Common myeloid progenitor, CD34-positive (primary cell): Measurements from ENCODE around the gene RAB3IP. TPM values are rescaled to one million over a fixed set of nuclear protein-coding genes. Genes with fewer than 3 reads are reported as not detected.
A peak's percentile ranks its signal among the peaks of the same experiment; 100 is the strongest.

Experiments
- CTCF ChIA-PET: fragments of 350-600 bp; sonication (Branson Sonifier 250); formaldehyde crosslinking; loops from one replicate; lab custom pipeline; 2021; ENCODE audit warnings: antibody characterized with exemption; lab: Charles Lee
- POLR2A ChIA-PET: fragments of 350-600 bp; sonication (Branson Sonifier 250); formaldehyde crosslinking; loops from one replicate; lab custom pipeline; 2021; ENCODE audit warnings: antibody characterized with exemption; lab: Charles Lee
- DNase-seq, 3 donors: peaks; one replicate each; pipeline versions ENCODE4 v3.0.0 to v3.0.0-alpha.2; 2013
- H3K27ac ChIP-seq, 2 experiments: 1 replicate in 1 of 2; 2 replicates in 1 of 2; pipeline ENCODE4 v1.7.0; 2013; ENCODE audit warnings: inconsistent platforms in 2 of 2, low read length in 2 of 2, mild to moderate bottlenecking in 2 of 2, low read depth in 1 of 2, moderate library complexity in 1 of 2; ENCODE audit not compliant: severe bottlenecking in 2 of 2, insufficient read depth in 1 of 2, poor library complexity in 1 of 2
- H3K27me3 ChIP-seq, 5 experiments: replicated peaks in 2 of 5; 1 replicate in 3 of 5; 2 replicates in 2 of 5; pipeline versions ENCODE4 v1.6.1 to v1.7.0; 2013; ENCODE audit warnings: low read length in 4 of 5, mild to moderate bottlenecking in 2 of 5, moderate library complexity in 2 of 5, inconsistent platforms in 1 of 5; ENCODE audit not compliant: insufficient read depth in 5 of 5, control insufficient read depth in 4 of 5
- H3K36me3 ChIP-seq, 4 experiments: 1 replicate in 2 of 4; 2 replicates in 2 of 4; pipeline versions ENCODE4 v1.6.1 to v1.7.0; 2013; ENCODE audit warnings: low read length in 3 of 4, control low read depth in 1 of 4, mild to moderate bottlenecking in 1 of 4; ENCODE audit not compliant: control insufficient read depth in 4 of 4, insufficient read depth in 4 of 4
- H3K4me1 ChIP-seq, 4 experiments: 1 replicate in 3 of 4; 2 replicates in 1 of 4; pipeline versions ENCODE4 v1.6.1 to v1.7.1; 2013; ENCODE audit warnings: low read length in 3 of 4, mild to moderate bottlenecking in 3 of 4, control low read depth in 1 of 4, inconsistent platforms in 1 of 4, moderate library complexity in 1 of 4; ENCODE audit not compliant: control insufficient read depth in 4 of 4, insufficient read depth in 4 of 4; ENCODE audit errors: control extremely low read depth in 1 of 4
- H3K4me3 ChIP-seq, 7 experiments: 1 replicate in 4 of 7; 2 replicates in 3 of 7; pipeline versions ENCODE4 v1.5.1 to v1.7.0; 2013; ENCODE audit warnings: mild to moderate bottlenecking in 7 of 7, low read length in 6 of 7, moderate library complexity in 6 of 7, inconsistent platforms in 2 of 7, low read depth in 2 of 7, control low read depth in 1 of 7; ENCODE audit not compliant: insufficient read depth in 4 of 7, control insufficient read depth in 1 of 7; ENCODE audit errors: extremely low read depth in 1 of 7
- H3K9me3 ChIP-seq, 5 experiments: 1 replicate in 4 of 5; 2 replicates in 1 of 5; pipeline versions ENCODE4 v1.6.1 to v1.7.1; 2013; ENCODE audit warnings: low read length in 4 of 5, mild to moderate bottlenecking in 2 of 5, inconsistent platforms in 1 of 5, low read depth in 1 of 5, moderate library complexity in 1 of 5; ENCODE audit not compliant: control insufficient read depth in 4 of 5, insufficient read depth in 2 of 5; ENCODE audit errors: control extremely low read depth in 1 of 5
- WGBS: methylation state at CpG from one replicate; pipeline ENCODE4 v1.1.5; 2013; ENCODE audit not compliant: insufficient coverage; 5-methylcytosine and 5-hydroxymethylcytosine counted together
- polyA plus RNA-seq: library from polyadenylated mRNA; unstranded; fragments of 120-200 nt; gene quantifications from one replicate; pipeline ENCODE4 v1.2.1, GENCODE V29; 2013

The RAB3IP gene, protein sequence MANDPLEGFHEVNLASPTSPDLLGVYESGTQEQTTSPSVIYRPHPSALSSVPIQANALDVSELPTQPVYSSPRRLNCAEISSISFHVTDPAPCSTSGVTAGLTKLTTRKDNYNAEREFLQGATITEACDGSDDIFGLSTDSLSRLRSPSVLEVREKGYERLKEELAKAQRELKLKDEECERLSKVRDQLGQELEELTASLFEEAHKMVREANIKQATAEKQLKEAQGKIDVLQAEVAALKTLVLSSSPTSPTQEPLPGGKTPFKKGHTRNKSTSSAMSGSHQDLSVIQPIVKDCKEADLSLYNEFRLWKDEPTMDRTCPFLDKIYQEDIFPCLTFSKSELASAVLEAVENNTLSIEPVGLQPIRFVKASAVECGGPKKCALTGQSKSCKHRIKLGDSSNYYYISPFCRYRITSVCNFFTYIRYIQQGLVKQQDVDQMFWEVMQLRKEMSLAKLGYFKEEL
- 42.9 TPM for polyA plus RNA-seq

GRCh38 chr12:69738351-69739286 lies at the start of gene RAB3IP:
TSS of gene RAB3IP (plus strand) at chr12:69738860. CDS start at chr12:69755409, 16,549 bp downstream.
- no peaks in the 10 kb centered on the region for H3K36me3 ChIP-seq
- ChIA-PET CTCF (interaction anchor here (1.0 to 2.9 kb wide), 4 partner anchors 12 to 153 kb away, joined by 3 to 9 read pairs (median 3); partner anchors contain the start of gene CCT2), POLR2A (no interaction called here)
- DNase-seq: peak; percentile 89 to 94 (median 93)
- H3K27ac ChIP-seq: peak within 1 kb of the TSS in 1 of 2 experiments; percentile 71
- H3K4me1 ChIP-seq: peaks cover 4 to 18% (median 5%) of the 10 kb centered on the region in 4 experiments
- H3K4me3 ChIP-seq: peak within 1 kb of the TSS; percentile 81 to 97 (median 92)
- peaks cover 0 to 9% (median 2%) of the 10 kb centered on the region in 5 experiments for H3K27me3 ChIP-seq
- 3% methylated on average over 34 of the region's 110 CpGs for WGBS
- H3K9me3 ChIP-seq: no peaks in the 10 kb centered on the region

GRCh38 chr12:69689638-69690037 lies 49.0 kb upstream of the RAB3IP start:
- Histone ChIP-seq H3K27ac (peak overlapping the region in 1 of 2 experiments; percentile 49), H3K4me1 (peaks cover 0 to 15% (median 10%) of the 10 kb centered on the region in 4 experiments), H3K36me3 (no peaks in the 10 kb centered on the region), H3K27me3 (no peaks in the 10 kb centered on the region), H3K9me3 (no peaks in the 10 kb centered on the region), H3K4me3 (peak overlapping the region in 1 of 7 experiments; percentile 14)
- ChIA-PET CTCF (no interaction called here), POLR2A (no interaction called here)
- no CpG with 5 or more reads among the region's 2 CpGs for WGBS
- DNase-seq: peak in 1 of 3 donors; percentile 35

- H3K36me3 ChIP-seq: no peaks in the 10 kb centered on the region
- H3K27ac ChIP-seq: no peak overlapping the region
- no peaks in the 10 kb centered on the region for H3K27me3 ChIP-seq
- ChIA-PET CTCF (no interaction called here), POLR2A (no interaction called here)
- 91% methylated on average over 7 of the region's 7 CpGs for WGBS
- no peak overlapping the region for H3K4me3 ChIP-seq
- no peaks in the 10 kb centered on the region for H3K9me3 ChIP-seq
- H3K4me1 ChIP-seq: peaks cover 0 to 7% (median 3%) of the 10 kb centered on the region in 4 experiments
- no peak for DNase-seq
Observed at GRCh38 chr12:69694123-69694522, 44.5 kb upstream of the RAB3IP start.

DNA sequence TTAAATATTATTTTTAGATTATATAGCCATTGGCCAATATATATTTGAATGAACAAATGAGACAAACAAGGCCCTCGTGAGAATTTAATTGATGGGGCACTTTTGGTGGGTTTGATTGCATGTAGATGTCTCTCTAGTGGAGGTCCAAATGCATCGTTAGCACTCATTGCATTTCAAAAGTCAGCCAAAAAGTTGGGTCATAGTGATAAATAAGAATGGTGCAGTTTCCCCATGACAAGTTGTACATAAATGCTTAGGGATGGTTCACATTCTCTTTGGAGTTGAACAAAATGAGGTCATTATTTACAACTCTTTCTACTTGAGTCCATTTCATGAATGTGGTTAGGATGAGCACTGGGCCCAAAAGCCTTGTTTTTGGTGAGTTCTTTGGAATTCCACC lies 40.6 kb upstream of the RAB3IP start:
- Histone ChIP-seq H3K4me3 (no peak overlapping the region), H3K27me3 (no peaks in the 10 kb centered on the region), H3K36me3 (no peaks in the 10 kb centered on the region), H3K9me3 (no peaks in the 10 kb centered on the region), H3K4me1 (no peaks in the 10 kb centered on the region), H3K27ac (no peak overlapping the region)
- 100% methylated on average over 2 of the region's 2 CpGs for WGBS
- ChIA-PET CTCF (no interaction called here), POLR2A (no interaction called here)
- no peak for DNase-seq

DNA sequence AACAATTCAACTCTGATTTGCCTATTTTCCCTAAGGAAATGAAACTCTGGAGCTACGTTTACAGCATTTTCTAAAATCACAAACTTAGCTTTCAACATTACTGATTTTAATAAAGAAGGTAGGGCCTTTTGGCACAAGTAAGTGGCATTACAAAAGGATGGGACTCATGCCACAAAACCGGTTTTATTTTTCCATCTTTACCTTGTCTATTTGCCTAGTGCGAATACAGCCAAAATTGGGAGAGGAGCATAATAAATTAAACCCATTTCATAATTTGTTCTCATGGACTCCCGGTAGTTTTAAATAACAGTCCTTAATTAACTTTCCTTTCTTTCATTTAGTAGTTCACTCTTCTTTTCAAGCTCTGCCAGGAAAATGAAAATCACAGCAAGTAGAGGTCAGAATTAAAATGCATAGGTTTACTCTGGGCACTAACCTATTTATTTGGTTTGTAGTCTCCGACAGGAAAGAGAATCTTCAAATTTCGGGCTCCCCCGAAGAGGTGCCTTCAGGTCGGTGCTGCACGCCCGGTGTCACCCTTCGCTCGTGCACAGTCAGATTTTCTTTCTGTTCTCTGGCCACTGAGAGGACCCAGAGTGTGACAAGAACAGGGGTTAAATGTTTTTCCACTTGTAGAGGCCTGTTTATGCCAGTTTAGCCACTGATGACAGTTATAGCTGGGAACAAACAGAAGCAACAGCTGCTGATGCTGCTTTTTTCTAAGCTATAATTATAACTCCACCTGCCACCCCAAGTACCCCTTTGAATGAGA lies 39.7 kb upstream of the RAB3IP start, which contains the start of gene BEST3:
BEST3 (minus strand) TSS at position 535 of the 772 bp plus-strand sequence. CDS start 1,505 bp downstream, outside the sequence.
- WGBS: 95% methylated on average over 11 of the region's 12 CpGs
- ChIA-PET CTCF (no interaction called here), POLR2A (no interaction called here)
- no peak within 1 kb of the TSS for H3K27ac ChIP-seq
- no peak for DNase-seq
- H3K9me3 ChIP-seq: no peaks in the 10 kb centered on the region
- no peak within 1 kb of the TSS for H3K4me3 ChIP-seq
- no peaks in the 10 kb centered on the region for H3K4me1 ChIP-seq
- no peaks in the 10 kb centered on the region for H3K36me3 ChIP-seq
- H3K27me3 ChIP-seq: no peaks in the 10 kb centered on the region

GRCh38 chr12:69701826-69702225 lies 36.8 kb upstream of the RAB3IP start:
- no peak for DNase-seq
- no peaks in the 10 kb centered on the region for H3K4me1 ChIP-seq
- no peak overlapping the region for H3K27ac ChIP-seq
- WGBS: 100% methylated on average over 1 of the region's 3 CpGs
- ChIA-PET POLR2A (no interaction called here), CTCF (no interaction called here)
- H3K27me3 ChIP-seq: no peaks in the 10 kb centered on the region
- no peaks in the 10 kb centered on the region for H3K9me3 ChIP-seq
- no peaks in the 10 kb centered on the region for H3K36me3 ChIP-seq
- H3K4me3 ChIP-seq: no peak overlapping the region
